ENCODE results near the gene SAMD8.
"Not testable (repeated sequence)": the region's sequence is repeated elsewhere in the genome, so short reads cannot be mapped to it uniquely, and the experiment has no call there.

The SAMD8 gene

DNA sequence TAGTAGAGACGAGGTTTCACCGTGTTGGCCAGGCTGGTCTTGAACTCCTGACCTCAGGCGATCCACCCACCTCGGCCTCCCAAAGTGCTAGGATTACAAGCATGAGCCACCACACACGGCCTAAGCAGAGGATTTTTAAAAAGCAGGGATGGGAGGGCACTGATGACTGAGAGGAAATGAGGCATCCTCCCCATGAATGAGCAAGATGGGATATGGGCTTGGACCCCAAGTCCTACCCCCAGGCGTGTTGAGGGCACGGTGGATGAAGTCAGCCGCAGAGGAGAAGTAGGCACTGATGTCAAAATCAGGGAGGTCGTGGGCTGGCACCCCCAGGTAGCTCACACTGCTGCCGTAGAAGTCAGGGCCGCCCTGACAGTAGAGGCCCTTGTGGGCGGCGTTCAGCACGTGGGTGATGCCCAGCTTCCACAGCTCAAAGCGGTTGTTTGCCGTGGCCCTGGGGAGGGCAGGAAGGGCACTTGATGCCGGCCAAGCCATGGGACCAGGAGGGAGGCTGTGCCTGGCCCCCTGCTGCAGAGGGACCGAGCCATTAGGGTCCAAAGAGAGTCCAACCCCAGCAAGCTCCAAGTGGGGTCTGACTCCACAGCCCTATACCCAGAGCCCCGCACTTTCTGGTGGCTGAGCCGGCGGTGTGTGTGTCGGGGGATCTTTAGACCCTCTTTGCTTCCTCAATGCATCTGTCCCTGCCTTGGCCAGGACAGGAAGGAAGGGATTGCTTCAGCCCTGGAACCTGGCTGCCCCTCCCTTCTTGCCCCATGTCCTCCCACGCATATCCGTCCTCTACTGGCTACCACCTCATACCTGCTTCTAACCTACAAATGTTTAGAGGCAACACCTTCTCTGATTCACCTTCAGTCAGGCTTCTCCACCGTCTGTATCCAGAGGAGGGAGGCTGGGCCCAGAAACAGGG is 3.4 kb upstream of the SAMD8 start:
- H3K4me3 ChIP-seq (ENCODE audit: low read length), result no peak overlapping the region
- no peak for TF ChIP-seq ZNF274 (IDR thresholded peaks at IDR 0.05; ENCODE audit: low read depth, low read length)

DNA sequence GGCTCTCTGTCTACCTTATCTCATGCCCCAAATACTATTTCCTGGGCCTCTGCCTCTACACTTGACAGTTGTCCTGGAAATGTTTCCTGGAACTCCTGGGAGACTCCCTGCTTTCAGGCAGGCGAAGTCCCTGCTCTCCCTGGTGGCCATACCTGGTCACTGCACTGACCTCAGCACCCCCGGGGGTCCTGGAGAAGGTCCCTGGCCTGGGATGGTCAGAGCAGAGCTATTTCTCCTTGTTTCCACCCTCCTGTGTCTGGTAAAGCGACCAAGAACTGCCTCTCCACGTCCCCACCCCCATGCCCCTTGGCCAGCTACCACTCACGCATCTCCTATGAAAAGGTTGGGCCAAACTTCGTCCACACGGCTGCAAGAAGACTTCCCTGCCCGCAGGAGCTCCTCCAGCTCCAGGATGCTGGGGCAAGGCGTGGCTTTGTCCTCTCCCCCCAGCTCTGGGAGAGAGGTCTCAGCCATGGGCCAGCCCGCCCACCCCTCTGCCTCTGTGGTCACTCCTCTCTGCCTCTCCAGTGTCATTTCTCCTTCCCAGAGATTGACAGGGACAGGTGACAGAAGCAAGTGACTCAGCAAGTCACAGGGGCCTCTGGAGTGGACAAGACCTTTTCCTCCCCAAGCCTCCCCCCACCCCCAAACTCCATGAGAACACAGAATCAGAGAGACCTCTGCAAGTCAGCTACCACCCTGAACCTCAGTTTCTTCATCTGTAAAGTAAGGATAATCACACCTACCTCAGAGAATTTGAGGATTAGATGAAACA is 2.6 kb upstream of the SAMD8 start:
- no peak for TF ChIP-seq ZNF274 (IDR thresholded peaks at IDR 0.05; ENCODE audit: low read depth, low read length)
- H3K4me3 ChIP-seq (ENCODE audit: low read length), result no peak overlapping the region

DNA sequence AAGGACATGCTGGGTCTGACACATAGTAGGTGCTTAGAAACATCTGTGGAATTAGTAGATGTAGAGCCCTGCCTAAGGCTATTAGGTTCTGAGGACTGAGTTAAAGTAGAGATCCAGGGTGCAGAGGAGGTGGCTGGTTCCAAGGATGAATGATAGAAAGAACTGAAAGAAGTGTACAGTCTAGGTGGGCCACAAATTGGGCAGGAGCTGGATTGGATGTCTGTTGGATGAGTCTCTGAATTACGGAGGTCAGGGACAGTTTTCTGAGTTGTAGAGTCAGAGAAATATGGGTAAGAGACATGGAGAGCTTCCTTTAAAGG is 2.0 kb upstream of the SAMD8 start:
- no peak for TF ChIP-seq ZNF274 (IDR thresholded peaks at IDR 0.05; ENCODE audit: low read depth, low read length)
- H3K4me3 ChIP-seq (ENCODE audit: low read length), result no peak overlapping the region

DNA sequence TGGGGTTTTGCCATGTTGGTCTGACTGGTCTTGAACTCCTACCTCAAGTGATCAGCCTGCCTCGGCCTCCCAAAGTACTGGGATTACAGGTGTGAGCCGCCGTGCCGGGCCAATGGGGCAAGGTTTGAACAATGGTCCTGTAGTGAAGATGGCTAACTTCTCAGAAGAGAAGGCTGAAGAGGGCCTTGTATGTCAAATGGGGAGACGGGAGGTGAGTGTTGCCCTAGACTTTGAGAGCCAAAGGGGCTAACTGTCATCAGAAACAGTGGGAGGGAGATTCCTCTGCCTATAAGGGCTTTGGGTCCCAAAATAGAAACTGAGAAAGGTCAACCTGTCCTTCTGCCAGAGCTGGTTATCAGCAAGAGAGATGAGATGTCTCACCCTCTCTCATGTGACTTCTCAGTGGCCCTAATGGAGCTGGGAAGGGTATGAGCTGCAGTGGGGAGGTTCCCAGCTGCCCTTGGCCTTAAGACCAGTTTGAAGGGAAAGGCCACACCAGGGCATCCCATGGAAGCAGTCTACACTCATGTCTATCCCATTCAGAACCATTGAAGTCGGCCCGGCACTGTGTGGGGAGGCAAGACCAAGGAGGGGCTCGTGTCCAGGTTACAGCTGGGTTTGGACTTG is 1.3 kb upstream of the SAMD8 start:
- no peak for TF ChIP-seq ZNF274 (IDR thresholded peaks at IDR 0.05; ENCODE audit: low read depth, low read length)
- peak overlapping the region; percentile 85; the same call in 1 of the 2 replicates for H3K4me3 ChIP-seq (ENCODE audit: low read length)

- TF ChIP-seq ZNF274 (IDR thresholded peaks at IDR 0.05; ENCODE audit: low read depth, low read length), result no peak
- peak overlapping the region; percentile 85 for H3K4me3 ChIP-seq (ENCODE audit: low read length)
Observed at GRCh38 chr10:75111907-75112679, 637 bp downstream of the SAMD8 start.

- H3K4me3 ChIP-seq (ENCODE audit: low read length), result no peak overlapping the region
- TF ChIP-seq ZNF274 (IDR thresholded peaks at IDR 0.05; ENCODE audit: low read depth, low read length), result no peak
Observed at GRCh38 chr10:75115137-75115536, 3.7 kb downstream of the SAMD8 start.

GRCh38 chr10:75116941-75117775 is 5.7 kb downstream of the SAMD8 start:
- not testable (repeated sequence) for H3K4me3 ChIP-seq (ENCODE audit: low read length)

GRCh38 chr10:75117995-75118394 is 6.5 kb downstream of the SAMD8 start:
- no peak overlapping the region for H3K4me3 ChIP-seq (ENCODE audit: low read length)
- no peak for TF ChIP-seq ZNF274 (IDR thresholded peaks at IDR 0.05; ENCODE audit: low read depth, low read length)

GRCh38 chr10:75119444-75120066 is 8.1 kb downstream of the SAMD8 start:
- H3K4me3 ChIP-seq (ENCODE audit: low read length), result not testable (repeated sequence)

GRCh38 chr10:75121322-75121721 is 9.9 kb downstream of the SAMD8 start:
- no peak overlapping the region for H3K4me3 ChIP-seq (ENCODE audit: low read length)

GRCh38 chr10:75122505-75122904 is 11.0 kb downstream of the SAMD8 start:
- TF ChIP-seq ZNF274 (IDR thresholded peaks at IDR 0.05; ENCODE audit: low read depth, low read length), result no peak
- H3K4me3 ChIP-seq (ENCODE audit: low read length), result no peak overlapping the region

More at GRCh38 chr10:75121322-75121721, 9.9 kb downstream of the SAMD8 start:
- TF ChIP-seq ZNF274 (IDR thresholded peaks at IDR 0.05; ENCODE audit: low read depth, low read length), result no peak

DNA sequence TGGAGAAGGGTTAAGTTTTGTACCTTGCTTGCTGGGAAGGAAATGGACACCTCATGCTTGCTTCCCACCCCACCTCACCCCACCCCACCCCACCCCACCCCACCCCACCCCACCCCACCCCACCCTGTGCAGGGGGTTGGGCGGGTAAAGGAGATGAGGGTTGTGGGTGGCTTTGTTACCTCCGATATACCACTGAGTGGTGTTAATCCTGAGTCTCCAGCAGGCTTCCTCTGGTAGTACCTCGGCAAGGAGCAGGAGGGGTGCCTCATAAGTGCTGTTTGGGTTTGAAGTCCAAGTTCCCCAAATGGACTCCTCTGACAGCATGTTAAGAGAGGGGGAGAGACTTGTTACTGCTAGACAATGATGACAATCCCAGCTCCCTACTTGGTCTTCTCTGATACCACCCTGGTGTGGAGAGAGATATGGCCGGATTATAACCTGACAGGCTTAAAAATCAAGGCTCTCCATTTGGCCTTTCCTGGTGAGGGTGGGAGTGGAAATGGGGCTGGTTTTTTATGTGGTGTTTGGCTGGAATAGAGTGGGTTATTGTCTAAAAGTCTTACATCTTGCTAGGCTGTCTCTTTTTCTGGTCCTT is 11.7 kb downstream of the SAMD8 start:
- H3K4me3 ChIP-seq (ENCODE audit: low read length), result no peak overlapping the region
- no peak for TF ChIP-seq ZNF274 (IDR thresholded peaks at IDR 0.05; ENCODE audit: low read depth, low read length)
